SK-N-SH treated with all-trans-retinoic acid at 6 μM for 48 hours (cell line): ENCODE measurements around the gene ABCG5.

Experiments used
- ARNTL ChIP-seq: fragments of 450-650 bp; formaldehyde crosslinking; IDR thresholded peaks from 2 replicates; pipeline ENCODE4 v1.5.0; 2020; ENCODE audit warnings: low read depth, mild to moderate bottlenecking, moderate library complexity, borderline replicate concordance
- BACH2 ChIP-seq: fragments of 250-450 bp; sonication (Bioruptor Pico); IDR thresholded peaks from 2 replicates; pipeline ENCODE4 v1.9.0; 2021; ENCODE audit warnings: mild to moderate bottlenecking, borderline replicate concordance
- RARB ChIP-seq: fragments of 250-450 bp; sonication (Bioruptor Pico); IDR thresholded peaks from 2 replicates; pipeline ENCODE4 v1.8.0; 2021; ENCODE audit warnings: mild to moderate bottlenecking, moderate library complexity
- ZFP30 ChIP-seq: fragments of 450-650 bp; formaldehyde crosslinking; IDR thresholded peaks from 2 replicates; pipeline ENCODE4 v1.5.0; 2022; ENCODE audit warnings: mild to moderate bottlenecking, moderate library complexity
- TF ChIP-seq, protein P1 (sequence below): fragments of 250-450 bp; sonication (Bioruptor Pico); IDR thresholded peaks from 2 replicates; pipeline ENCODE4 v1.5.1; 2020; ENCODE audit warnings: low read depth, mild to moderate bottlenecking, moderate library complexity
- TF ChIP-seq, protein P2 (sequence below): fragments of 250-450 bp; sonication (Bioruptor Pico); IDR thresholded peaks from 2 replicates; pipeline ENCODE4 v1.8.0; 2020; ENCODE audit warnings: mild to moderate bottlenecking, moderate library complexity, borderline replicate concordance

DNA sequence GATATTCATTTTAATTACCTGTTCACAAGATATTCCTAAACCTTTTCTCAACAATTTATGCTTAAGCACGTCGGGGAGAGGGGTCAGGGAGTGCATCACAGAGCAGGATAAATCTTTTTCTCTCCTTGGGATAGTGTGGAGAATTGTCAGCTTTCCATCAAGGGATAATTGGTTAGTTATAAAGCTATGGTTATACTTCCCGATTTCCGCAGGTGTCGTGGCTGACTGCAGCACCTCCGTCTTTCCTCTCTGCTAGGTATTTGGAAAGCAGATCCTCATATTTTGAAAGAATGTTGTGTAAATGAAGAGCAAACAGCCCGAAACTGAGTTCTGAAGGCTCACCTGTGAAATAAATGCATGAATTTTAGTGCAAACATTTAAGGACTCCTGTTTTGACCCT lies 64.0 kb downstream of the ABCG5 start:
- TF ChIP-seq ZFP30 (CRISPR knock-in tag) (no peak), RARB (CRISPR knock-in tag) (no peak), ARNTL (CRISPR knock-in tag) (no peak), BACH2 (CRISPR knock-in tag) (no peak)
- TF ChIP-seq, protein P1, sequence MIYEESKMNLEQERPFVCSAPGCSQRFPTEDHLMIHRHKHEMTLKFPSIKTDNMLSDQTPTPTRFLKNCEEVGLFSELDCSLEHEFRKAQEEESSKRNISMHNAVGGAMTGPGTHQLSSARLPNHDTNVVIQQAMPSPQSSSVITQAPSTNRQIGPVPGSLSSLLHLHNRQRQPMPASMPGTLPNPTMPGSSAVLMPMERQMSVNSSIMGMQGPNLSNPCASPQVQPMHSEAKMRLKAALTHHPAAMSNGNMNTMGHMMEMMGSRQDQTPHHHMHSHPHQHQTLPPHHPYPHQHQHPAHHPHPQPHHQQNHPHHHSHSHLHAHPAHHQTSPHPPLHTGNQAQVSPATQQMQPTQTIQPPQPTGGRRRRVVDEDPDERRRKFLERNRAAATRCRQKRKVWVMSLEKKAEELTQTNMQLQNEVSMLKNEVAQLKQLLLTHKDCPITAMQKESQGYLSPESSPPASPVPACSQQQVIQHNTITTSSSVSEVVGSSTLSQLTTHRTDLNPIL (CRISPR knock-in tag), result no peak
- TF ChIP-seq, protein P2, sequence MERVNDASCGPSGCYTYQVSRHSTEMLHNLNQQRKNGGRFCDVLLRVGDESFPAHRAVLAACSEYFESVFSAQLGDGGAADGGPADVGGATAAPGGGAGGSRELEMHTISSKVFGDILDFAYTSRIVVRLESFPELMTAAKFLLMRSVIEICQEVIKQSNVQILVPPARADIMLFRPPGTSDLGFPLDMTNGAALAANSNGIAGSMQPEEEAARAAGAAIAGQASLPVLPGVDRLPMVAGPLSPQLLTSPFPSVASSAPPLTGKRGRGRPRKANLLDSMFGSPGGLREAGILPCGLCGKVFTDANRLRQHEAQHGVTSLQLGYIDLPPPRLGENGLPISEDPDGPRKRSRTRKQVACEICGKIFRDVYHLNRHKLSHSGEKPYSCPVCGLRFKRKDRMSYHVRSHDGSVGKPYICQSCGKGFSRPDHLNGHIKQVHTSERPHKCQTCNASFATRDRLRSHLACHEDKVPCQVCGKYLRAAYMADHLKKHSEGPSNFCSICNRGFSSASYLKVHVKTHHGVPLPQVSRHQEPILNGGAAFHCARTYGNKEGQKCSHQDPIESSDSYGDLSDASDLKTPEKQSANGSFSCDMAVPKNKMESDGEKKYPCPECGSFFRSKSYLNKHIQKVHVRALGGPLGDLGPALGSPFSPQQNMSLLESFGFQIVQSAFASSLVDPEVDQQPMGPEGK (CRISPR knock-in tag), result no peak
